Left lung (tissue), 10 donors: ENCODE measurements around the gene SIX2. TPM values are rescaled to one million over a fixed set of nuclear protein-coding genes. Genes with fewer than 3 reads are reported as not detected.

Source experiments
- ATAC-seq: fragments of 200-7000 bp; cut with Tn5 transposase; one replicate; pipeline ENCODE4 v1.9.1; 2020; ENCODE audit warnings: moderate library complexity
- DNase-seq, 4 donors: peaks; one replicate each; pipeline ENCODE4 v3.0.0-alpha.2; 2013 to 2020
- H3K27ac ChIP-seq, 2 donors: fragments of 200-600 bp; sonication (generic) in 1 of 2; one replicate each; pipeline versions ENCODE4 v1.5.0 to v1.8.0; 2020 to 2021
- H3K27me3 ChIP-seq, 2 donors: fragments of 200-600 bp; sonication (generic) in 1 of 2; one replicate each; pipeline versions ENCODE4 v1.5.0 to v1.8.0; 2020 to 2021
- H3K36me3 ChIP-seq, 2 donors: fragments of 200-600 bp; sonication (generic) in 1 of 2; one replicate each; pipeline versions ENCODE4 v1.5.0 to v1.8.0; 2020 to 2021
- H3K4me1 ChIP-seq, 2 donors: fragments of 200-600 bp; one replicate each; pipeline ENCODE4 v1.8.0; 2021
- H3K4me3 ChIP-seq, 2 donors: fragments of 200-600 bp; sonication (generic) in 1 of 2; one replicate each; pipeline versions ENCODE4 v1.5.0 to v1.8.0; 2020 to 2021; ENCODE audit warnings: mild to moderate bottlenecking in 1 of 2
- H3K9me3 ChIP-seq, 2 donors: fragments of 200-600 bp; sonication (generic) in 1 of 2; one replicate each; pipeline versions ENCODE4 v1.5.0 to v1.8.0; 2020 to 2021
- intact Hi-C, 2 donors: fragments of 100-400 bp; cut with DNase I; formaldehyde crosslinking; loops; one replicate each; pipeline versions ENCODE4 v1.11.2 to v1.14.2; 2022
- polyA plus RNA-seq, 6 donors: library from polyadenylated mRNA; unstranded; fragments of 120-200 nt; gene quantifications; one replicate each; pipeline ENCODE4 v1.2.1, GENCODE V29; 2013; ENCODE audit not compliant: insufficient read length in 6 of 6
- total RNA-seq, 2 donors: library from RNA; stranded (reverse); fragmentation: NEBNext Ultra II Directional; extraction: Animal tissue kit (Norgen Biotek cat#: 25700); gene quantifications; one replicate each; pipeline ENCODE4 v1.2.1, GENCODE V29; 2021
- TF ChIP-seq, protein P1 (sequence below), 2 donors: fragments of 200-600 bp; sonication (generic) in 1 of 2; IDR thresholded peaks; one replicate each; pipeline versions ENCODE4 v1.5.0 to v1.8.0; 2021; ENCODE audit warnings: antibody characterized with exemption in 2 of 2
- donor health status: DM: no; HTN: yes; CAD: no.
- donor health status: DM: no; HTN: no; CAD: no.

The SIX2 gene
- total and polyA plus RNA-seq, 8 donors: 0.20 to 0.45 (median 0.27) TPM

DNA sequence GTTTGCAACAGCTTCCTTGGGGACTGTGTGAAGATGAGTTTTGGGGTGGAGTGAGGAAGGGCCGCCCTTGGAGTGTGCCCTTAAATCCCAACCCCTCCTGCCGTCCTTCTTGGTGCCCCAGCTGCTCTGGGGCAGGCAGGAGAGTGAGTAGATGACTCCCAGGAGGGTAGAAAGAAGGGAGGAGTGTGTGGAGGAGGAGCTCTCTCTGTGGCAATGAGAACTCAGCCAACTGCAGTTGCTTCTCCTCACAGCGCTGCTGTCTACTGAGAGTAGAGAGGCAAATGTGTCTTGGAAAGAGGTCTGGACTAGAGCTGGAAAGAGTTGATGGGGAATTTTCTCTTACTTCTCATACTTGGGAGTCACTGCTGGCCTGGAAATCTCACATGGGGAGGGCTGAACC is 21.8 kb upstream of the SIX2 start:
- Histone ChIP-seq H3K4me3 (no peak overlapping the region), H3K27ac (no peak overlapping the region), H3K27me3 (peaks cover 0 to 11% of the 10 kb centered on the region in 2 donors), H3K9me3 (no peaks in the 10 kb centered on the region), H3K4me1 (no peaks in the 10 kb centered on the region), H3K36me3 (no peaks in the 10 kb centered on the region)
- ATAC-seq: no peak
- TF ChIP-seq, protein P1, sequence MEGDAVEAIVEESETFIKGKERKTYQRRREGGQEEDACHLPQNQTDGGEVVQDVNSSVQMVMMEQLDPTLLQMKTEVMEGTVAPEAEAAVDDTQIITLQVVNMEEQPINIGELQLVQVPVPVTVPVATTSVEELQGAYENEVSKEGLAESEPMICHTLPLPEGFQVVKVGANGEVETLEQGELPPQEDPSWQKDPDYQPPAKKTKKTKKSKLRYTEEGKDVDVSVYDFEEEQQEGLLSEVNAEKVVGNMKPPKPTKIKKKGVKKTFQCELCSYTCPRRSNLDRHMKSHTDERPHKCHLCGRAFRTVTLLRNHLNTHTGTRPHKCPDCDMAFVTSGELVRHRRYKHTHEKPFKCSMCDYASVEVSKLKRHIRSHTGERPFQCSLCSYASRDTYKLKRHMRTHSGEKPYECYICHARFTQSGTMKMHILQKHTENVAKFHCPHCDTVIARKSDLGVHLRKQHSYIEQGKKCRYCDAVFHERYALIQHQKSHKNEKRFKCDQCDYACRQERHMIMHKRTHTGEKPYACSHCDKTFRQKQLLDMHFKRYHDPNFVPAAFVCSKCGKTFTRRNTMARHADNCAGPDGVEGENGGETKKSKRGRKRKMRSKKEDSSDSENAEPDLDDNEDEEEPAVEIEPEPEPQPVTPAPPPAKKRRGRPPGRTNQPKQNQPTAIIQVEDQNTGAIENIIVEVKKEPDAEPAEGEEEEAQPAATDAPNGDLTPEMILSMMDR (IDR thresholded peaks at IDR 0.05): no peak
- intact Hi-C loops: no loop called here
- DNase-seq: no peak

DNA sequence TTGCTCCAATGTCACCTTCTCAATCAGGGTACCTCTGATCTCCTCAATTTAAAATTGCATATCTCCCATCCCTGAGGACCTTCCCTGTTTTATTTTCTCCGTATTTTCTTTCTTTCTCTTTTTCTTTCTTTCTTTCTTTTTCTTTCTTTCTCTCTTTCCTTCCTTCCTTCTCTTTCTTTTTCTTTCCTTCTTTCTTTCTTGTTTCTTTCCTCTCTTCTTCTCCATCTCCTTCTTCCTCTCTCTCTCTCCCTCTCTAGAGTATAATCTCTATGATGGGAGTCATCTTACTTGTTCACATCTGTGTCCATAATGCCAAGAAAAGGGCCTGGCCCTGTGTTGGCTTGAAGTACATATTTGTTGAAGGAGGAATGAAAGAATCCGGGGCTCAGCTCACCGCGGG is 21.3 kb upstream of the SIX2 start:
- DNase-seq (no peak), ATAC-seq (no peak)
- Histone ChIP-seq H3K27me3 (peaks cover 0 to 11% of the 10 kb centered on the region in 2 donors), H3K9me3 (no peaks in the 10 kb centered on the region), H3K4me3 (no peak overlapping the region), H3K4me1 (no peaks in the 10 kb centered on the region), H3K27ac (no peak overlapping the region), H3K36me3 (no peaks in the 10 kb centered on the region)
- TF ChIP-seq, protein P1 (IDR thresholded peaks at IDR 0.05): no peak
- intact Hi-C loops: no loop called here

DNA sequence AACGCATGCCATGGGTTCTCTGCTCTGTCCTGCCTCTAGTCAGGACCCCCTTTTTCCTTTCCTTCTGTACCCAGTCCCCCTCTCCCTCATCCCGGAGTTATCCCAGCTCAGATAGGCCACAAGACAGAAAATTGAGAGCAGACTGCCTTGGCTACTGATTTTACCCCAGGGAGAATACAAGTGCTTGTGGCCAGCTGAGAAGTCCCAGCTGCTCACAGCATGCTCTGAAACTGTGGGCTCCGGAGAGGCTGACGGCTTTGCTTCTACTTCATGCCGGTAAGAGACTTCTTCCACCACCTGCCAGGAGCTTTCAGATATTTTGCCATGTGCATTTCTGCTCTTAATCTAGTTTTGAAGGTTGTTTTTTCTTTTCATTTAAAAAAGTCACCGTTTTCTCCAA is 20.0 kb upstream of the SIX2 start:
- Histone ChIP-seq H3K4me3 (no peak overlapping the region), H3K36me3 (no peaks in the 10 kb centered on the region), H3K4me1 (no peaks in the 10 kb centered on the region), H3K27me3 (peaks cover 0 to 14% of the 10 kb centered on the region in 2 donors), H3K9me3 (no peaks in the 10 kb centered on the region), H3K27ac (no peak overlapping the region)
- ATAC-seq: no peak
- TF ChIP-seq, protein P1 (IDR thresholded peaks at IDR 0.05): no peak
- no peak for DNase-seq
- intact Hi-C loops: no loop called here

DNA sequence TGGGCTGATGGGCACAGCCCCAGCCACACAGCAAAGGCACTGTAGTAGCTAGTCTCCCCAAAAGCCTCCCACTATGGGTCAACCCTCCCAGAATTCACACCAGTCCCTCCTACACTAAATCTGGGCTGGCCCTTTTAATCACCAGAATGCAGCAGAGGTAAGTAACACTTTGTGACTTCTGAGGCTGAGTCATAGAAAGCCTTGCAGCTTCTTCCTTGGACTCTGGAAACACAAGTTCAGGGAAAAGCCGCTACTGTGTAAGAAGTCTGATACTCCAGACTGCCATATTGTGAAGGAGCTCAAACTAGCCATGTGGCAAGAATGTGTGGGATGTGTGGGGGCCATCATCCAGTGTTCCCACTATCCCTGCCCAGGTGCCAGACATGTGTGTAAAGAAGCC is 19.0 kb upstream of the SIX2 start:
- Histone ChIP-seq H3K36me3 (no peaks in the 10 kb centered on the region), H3K27me3 (peaks cover 0 to 17% of the 10 kb centered on the region in 2 donors), H3K27ac (no peak overlapping the region), H3K4me1 (no peaks in the 10 kb centered on the region), H3K9me3 (no peaks in the 10 kb centered on the region), H3K4me3 (no peak overlapping the region)
- intact Hi-C loops: no loop called here
- DNase-seq (no peak), ATAC-seq (no peak)
- TF ChIP-seq, protein P1 (IDR thresholded peaks at IDR 0.05): no peak

DNA sequence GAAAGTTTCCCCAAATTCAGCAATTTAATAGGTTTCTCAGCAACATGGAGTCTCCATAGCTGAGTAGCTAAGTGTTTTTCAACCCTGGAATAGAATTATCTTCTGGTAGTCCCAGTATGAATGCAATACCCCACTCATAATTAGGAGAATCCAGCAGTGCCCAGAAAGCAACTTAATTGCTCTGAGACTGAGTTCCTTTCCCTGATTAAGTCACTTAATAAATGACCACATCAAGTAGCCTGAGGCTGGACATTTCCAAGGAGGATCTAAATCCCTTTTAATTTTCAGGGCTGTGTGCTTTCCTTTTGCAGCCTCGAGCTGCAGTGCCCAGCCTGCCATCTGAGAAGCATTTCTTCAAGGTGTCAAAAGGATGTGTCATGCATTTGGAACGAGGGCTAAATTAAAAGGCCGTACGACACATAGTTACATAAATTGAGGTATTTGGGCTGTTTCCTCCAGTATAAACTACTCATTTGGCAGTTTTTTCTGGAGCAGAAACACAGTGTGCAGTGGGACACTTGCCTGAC is 17.7 kb upstream of the SIX2 start:
- ATAC-seq: no peak
- Histone ChIP-seq H3K9me3 (no peaks in the 10 kb centered on the region), H3K4me1 (no peaks in the 10 kb centered on the region), H3K27me3 (peaks cover 0 to 17% of the 10 kb centered on the region in 2 donors), H3K4me3 (no peak overlapping the region), H3K27ac (no peak overlapping the region), H3K36me3 (no peaks in the 10 kb centered on the region)
- TF ChIP-seq, protein P1 (IDR thresholded peaks at IDR 0.05): no peak
- intact Hi-C loops: no loop called here
- no peak for DNase-seq
